ENCODE results near the gene ATP8B4. TPM values are rescaled to one million over a fixed set of nuclear protein-coding genes. Genes with fewer than 3 reads are reported as not detected.

Gene ATP8B4
- total and polyA plus RNA-seq, 2 of the 8 experiments (the other 6 are each of a cell fraction or from before 2014, with no cell fraction given) = 0.17 to 0.24 TPM

GRCh38 chr15:50003786-50004334 is 115.2 kb downstream of the ATP8B4 start:
- no peak overlapping the region for H3K56ac ChIP-seq (replicated peaks; ENCODE audit: insufficient read length, low read depth, low read length)
- no peaks in the 10 kb centered on the region for H4K20me1 ChIP-seq (replicated peaks in 1 of 2; ENCODE audit: control insufficient read depth in 1 of 2, insufficient read depth in 2 of 2, low read length in 2 of 2)
- FAIRE-seq = peak; percentile 99
- peak overlapping the region; percentile 34 to 62 for H3K4me2 ChIP-seq (ENCODE audit: insufficient read depth in 1 of 2, low read depth in 2 of 2, low read length in 2 of 2)
- ChIA-PET POLR2A (ENCODE audit: partially characterized antibody) (interaction anchor here (0.8 to 0.9 kb wide), 2 partner anchors 48 to 352 kb away, joined by 3 read pairs; partner anchors contain the start of gene GABPB1), CTCF (ENCODE audit: partially characterized antibody) (interaction anchor here (0.6 to 3.8 kb wide), 37 partner anchors 7 to 768 kb away, joined by 3 to 79 read pairs (median 4); partner anchors contain the start of gene FGF7)
- H3K9me3 ChIP-seq (ENCODE audit: insufficient read depth in 2 of 2, low read depth in 1 of 2, low read length in 1 of 2) = no peaks in the 10 kb centered on the region
- H2AFZ ChIP-seq (ENCODE audit: low read length) = peak overlapping the region; percentile 87
- peak overlapping the region in 1 of 4 experiments; percentile 41; a peak in 2 of 8 replicates for H3K4me3 ChIP-seq (ENCODE audit: extremely low read depth in 1 of 4, insufficient read depth in 2 of 4, low read depth in 3 of 4, low read length in 4 of 4)
- no peak overlapping the region for H4K8ac ChIP-seq (ENCODE audit: extremely low read depth, insufficient read depth, low read length)
- no peak overlapping the region for H3K4ac ChIP-seq (replicated peaks; ENCODE audit: insufficient read length, low read depth, low read length)
- H4K91ac ChIP-seq (replicated peaks; ENCODE audit: insufficient read length, low read length) = no peak overlapping the region
- H4K5ac ChIP-seq (ENCODE audit: insufficient read length, low read depth, low read length) = no peak overlapping the region
- peak overlapping the region; percentile 69 for H2BK12ac ChIP-seq (ENCODE audit: low read depth, low read length)
- H3K27me3 ChIP-seq (replicated peaks in 1 of 4; ENCODE audit: control insufficient read depth in 3 of 4, extremely low read depth in 1 of 4, insufficient read depth in 3 of 4, low read length in 3 of 4) = no peaks in the 10 kb centered on the region; a peak in 1 of 7 replicates
- no peak overlapping the region for H3K27ac ChIP-seq (ENCODE audit: low read depth, low read length)
- H2BK20ac ChIP-seq (ENCODE audit: low read length) = peak overlapping the region; percentile 99
- no peak overlapping the region for H2BK120ac ChIP-seq (replicated peaks; ENCODE audit: low read depth, low read length)
- no peaks in the 10 kb centered on the region for H3K79me2 ChIP-seq (ENCODE audit: control insufficient read depth in 1 of 2, insufficient read depth in 2 of 2, low read length in 2 of 2)
- 5% methylated on average over 13 of the region's 13 CpGs; no CpG with 5 or more reads in 1 of the 2 experiments for WGBS, 2 experiments (ENCODE audit: extremely low coverage in 1 of 2, insufficient coverage in 1 of 2, insufficient read length in 1 of 2, insufficient replicate concordance in 2 of 2, low coverage in 1 of 2, low lambda C conversion rate in 2 of 2, missing lambda C conversion rate in 1 of 2)
- no peak overlapping the region for H2BK15ac ChIP-seq (ENCODE audit: low read length)
- no peak overlapping the region for H2AK5ac ChIP-seq (ENCODE audit: low read depth, low read length)
- no peaks in the 10 kb centered on the region for H3K36me3 ChIP-seq (ENCODE audit: control insufficient read depth in 2 of 4, insufficient read depth in 4 of 4, low read length in 3 of 4)
- no peak overlapping the region for H3K23ac ChIP-seq (ENCODE audit: insufficient read length)
- H3K79me1 ChIP-seq (ENCODE audit: low read depth, low read length) = no peaks in the 10 kb centered on the region
- H2BK5ac ChIP-seq (ENCODE audit: low read depth, low read length) = peak overlapping the region; percentile 76
- peak; percentile 86 to 92 for DNase-seq (ENCODE audit: low read depth in 1 of 2, low spot score in 2 of 2)
- peak overlapping the region; percentile 55; the same call in 1 of the 2 replicates for H3K18ac ChIP-seq (ENCODE audit: extremely low read depth, low read length)
- peaks cover 0 to 4% (median 1%) of the 10 kb centered on the region in 4 experiments; a peak in 1 of 7 replicates for H3K4me1 ChIP-seq (replicated peaks in 1 of 4; ENCODE audit: control insufficient read depth in 3 of 4, insufficient read depth in 4 of 4, low read length in 3 of 4)
- no peak overlapping the region for H3K9ac ChIP-seq (replicated peaks in 1 of 4; ENCODE audit: extremely low read depth in 1 of 4, low read depth in 3 of 4, low read length in 3 of 4)
- H3K14ac ChIP-seq (ENCODE audit: insufficient read length) = no peak overlapping the region
- H3K23me2 ChIP-seq (ENCODE audit: low read depth, low read length) = no peaks in the 10 kb centered on the region; the same call in 1 of the 2 replicates
- TF ChIP-seq ASH2L (IDR thresholded peaks at IDR 0.05; ENCODE audit: low read length) (peak; percentile 90), KDM4A (IDR thresholded peaks at IDR 0.05; ENCODE audit: low read depth, low read length, severe bottlenecking) (peak; percentile 50), SP2 (IDR thresholded peaks at IDR 0.05; ENCODE audit: low read length) (no peak), ATF3 (IDR thresholded peaks at IDR 0.05; ENCODE audit: insufficient read depth, low read depth, low read length) (peak; percentile 77), USF2 (IDR thresholded peaks at IDR 0.05; ENCODE audit: low read length) (peak; percentile 84), RBBP5 (IDR thresholded peaks at IDR 0.05; ENCODE audit: borderline replicate concordance, low read depth, low read length) (peak; percentile 63), POU5F1 (IDR thresholded peaks at IDR 0.05; ENCODE audit: low read depth, low read length) (peak; percentile 92), PHF8 (conservative IDR thresholded peaks at IDR 0.05; ENCODE audit: low read depth, low read length) (no peak), NANOG (IDR thresholded peaks at IDR 0.05; ENCODE audit: insufficient read depth, low read depth, low read length, poor library complexity, severe bottlenecking) (peak; percentile 53), CREB1 (IDR thresholded peaks at IDR 0.05) (peak; percentile 9; the same call in 1 of the 2 replicates), MAX (IDR thresholded peaks at IDR 0.05) (peak; percentile 74)
